SK-N-MC (cell line): Measurements from ENCODE around the gene GJA3.

ENCODE experiments used
- EZH2 ChIP-seq: fragments of 200-600 bp; sonication (generic); IDR thresholded peaks from one replicate; pipeline ENCODE4 v1.6.1; 2017; ENCODE audit warnings: antibody characterized with exemption
- FOXP2 ChIP-seq: optimal IDR thresholded peaks from 2 replicates; pipeline ENCODE3; 2011; ENCODE audit warnings: mild to moderate bottlenecking, moderate library complexity; ENCODE audit not compliant: insufficient read depth; ENCODE audit errors: extremely low read length, control extremely low read depth
- POLR2AphosphoS5 ChIP-seq: IDR thresholded peaks from 2 replicates; pipeline ENCODE4 v1.6.1; 2012; ENCODE audit warnings: mild to moderate bottlenecking, low read depth, low read length, borderline replicate concordance

GRCh38 chr13:20114066-20114610, 46.7 kb downstream of the GJA3 start:
- TF ChIP-seq POLR2AphosphoS5: no peak
- no peak for TF ChIP-seq EZH2
- TF ChIP-seq FOXP2: no peak
